OCI-LY1 (cell line): ENCODE measurements around the gene GPR160.

ENCODE experiments used
- EZH2 ChIP-seq: fragments of 200-600 bp; sonication (generic), shearing (Covaris generic); IDR thresholded peaks from 2 replicates; pipeline ENCODE4 v1.8.0; 2017; ENCODE audit warnings: borderline replicate concordance, mixed run types, mild to moderate bottlenecking, antibody characterized with exemption, low read length, moderate library complexity, mixed read lengths
- TF ChIP-seq, protein P1 (sequence below): fragments of 200-600 bp; sonication (generic), shearing (Covaris generic); IDR thresholded peaks from 2 replicates; pipeline ENCODE4 v1.5.1; 2017; ENCODE audit warnings: mild to moderate bottlenecking, antibody characterized with exemption, low read length, moderate library complexity, mixed read lengths

DNA sequence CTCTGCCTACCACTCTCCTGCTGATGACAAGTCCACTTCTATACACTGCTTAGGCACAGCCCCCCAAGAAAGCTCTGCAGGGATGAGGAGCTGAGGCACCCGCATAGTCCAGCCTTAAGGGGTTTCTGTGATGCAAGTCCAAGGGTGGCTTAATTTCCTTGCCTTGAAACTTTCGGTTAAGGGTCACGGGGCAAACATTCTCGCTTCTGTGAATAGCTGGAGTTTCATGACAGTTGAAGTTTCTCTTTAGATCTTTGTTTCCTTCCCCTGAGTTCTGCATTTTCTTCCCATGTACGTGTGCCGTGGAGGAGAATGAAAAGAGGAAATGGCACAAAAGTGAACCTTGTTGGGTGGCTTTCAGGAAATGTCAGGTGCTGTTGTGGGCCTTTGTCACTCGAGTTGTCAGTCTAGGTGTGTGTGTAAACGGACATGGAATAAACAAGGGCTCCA, 7.0 kb downstream of the GPR160 start:
- TF ChIP-seq, protein P1, sequence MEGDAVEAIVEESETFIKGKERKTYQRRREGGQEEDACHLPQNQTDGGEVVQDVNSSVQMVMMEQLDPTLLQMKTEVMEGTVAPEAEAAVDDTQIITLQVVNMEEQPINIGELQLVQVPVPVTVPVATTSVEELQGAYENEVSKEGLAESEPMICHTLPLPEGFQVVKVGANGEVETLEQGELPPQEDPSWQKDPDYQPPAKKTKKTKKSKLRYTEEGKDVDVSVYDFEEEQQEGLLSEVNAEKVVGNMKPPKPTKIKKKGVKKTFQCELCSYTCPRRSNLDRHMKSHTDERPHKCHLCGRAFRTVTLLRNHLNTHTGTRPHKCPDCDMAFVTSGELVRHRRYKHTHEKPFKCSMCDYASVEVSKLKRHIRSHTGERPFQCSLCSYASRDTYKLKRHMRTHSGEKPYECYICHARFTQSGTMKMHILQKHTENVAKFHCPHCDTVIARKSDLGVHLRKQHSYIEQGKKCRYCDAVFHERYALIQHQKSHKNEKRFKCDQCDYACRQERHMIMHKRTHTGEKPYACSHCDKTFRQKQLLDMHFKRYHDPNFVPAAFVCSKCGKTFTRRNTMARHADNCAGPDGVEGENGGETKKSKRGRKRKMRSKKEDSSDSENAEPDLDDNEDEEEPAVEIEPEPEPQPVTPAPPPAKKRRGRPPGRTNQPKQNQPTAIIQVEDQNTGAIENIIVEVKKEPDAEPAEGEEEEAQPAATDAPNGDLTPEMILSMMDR, result no peak
- no peak for TF ChIP-seq EZH2
